PC-9 (cell line): ENCODE results near the gene CLDN19.
A peak's percentile ranks its signal among the peaks of the same experiment; 100 is the strongest.

Experiments used
- CTCF ChIP-seq: fragments of 200-600 bp; sonication (generic); conservative IDR thresholded peaks from 2 replicates; pipeline ENCODE4 v1.6.1; 2017; ENCODE audit warnings: mixed run types, antibody characterized with exemption, mild to moderate bottlenecking, moderate library complexity
- EZH2 ChIP-seq: fragments of 200-600 bp; sonication (generic); IDR thresholded peaks from 2 replicates; pipeline ENCODE4 v1.8.0; 2017; ENCODE audit warnings: antibody characterized with exemption, low read depth

- TF ChIP-seq CTCF (peak; percentile 84), EZH2 (no peak)
Measured at GRCh38 chr1:42777852-42778251, 37.8 kb upstream of the CLDN19 start.
